ENCODE results near the gene DAB2. TPM values are rescaled to one million over a fixed set of nuclear protein-coding genes. Genes with fewer than 3 reads are reported as not detected.

Gene DAB2
- total and polyA plus RNA-seq, 4 donors = 10.0 to 25.6 (median 16.1) TPM

GRCh38 chr5:39368116-39368515 is 56.7 kb downstream of the DAB2 start:
- Histone ChIP-seq H3K9ac (ENCODE audit: low read depth in 1 of 2, low read length in 2 of 2) (peak overlapping the region in 1 of 2 donors; percentile 67), H3K4me1 (ENCODE audit: control insufficient read depth in 4 of 4, insufficient read depth in 4 of 4, low read length in 3 of 4) (peaks cover 0 to 49% (median 23%) of the 10 kb centered on the region in 4 donors), H3K27me3 (ENCODE audit: control insufficient read depth in 4 of 4, insufficient read depth in 4 of 4, low read length in 3 of 4) (no peaks in the 10 kb centered on the region), H3K9me3 (ENCODE audit: control insufficient read depth in 4 of 4, low read length in 3 of 4) (no peaks in the 10 kb centered on the region), H3K36me3 (ENCODE audit: control insufficient read depth in 4 of 4, insufficient read depth in 3 of 4, low read depth in 1 of 4, low read length in 3 of 4) (no peaks in the 10 kb centered on the region), H3K4me3 (ENCODE audit: low read depth in 1 of 3, low read length in 3 of 3) (no peak overlapping the region), H3K27ac (ENCODE audit: low read depth in 1 of 2, low read length in 2 of 2) (peak overlapping the region; percentile 82 to 93)
- no peak for DNase-seq (ENCODE audit: low spot score)
- TF ChIP-seq GABPA (IDR thresholded peaks at IDR 0.05 in 1 of 2, conservative IDR thresholded peaks at IDR 0.05 in 1 of 2) = no peak
- TF ChIP-seq MAX (IDR thresholded peaks at IDR 0.05) = no peak
- no peak for TF ChIP-seq EGR1 (IDR thresholded peaks at IDR 0.05; ENCODE audit: low read depth in 2 of 2)
- TF ChIP-seq TAF1 (conservative IDR thresholded peaks at IDR 0.05) = no peak
- no peak for TF ChIP-seq NR2F2 (IDR thresholded peaks at IDR 0.05)
- no peak for TF ChIP-seq SP1 (IDR thresholded peaks at IDR 0.05)
- no peak for TF ChIP-seq FOXA2 (IDR thresholded peaks at IDR 0.05)
- no peak for TF ChIP-seq FOXA1 (IDR thresholded peaks at IDR 0.05)
- TF ChIP-seq CTCF (IDR thresholded peaks at IDR 0.05; ENCODE audit: low read depth, low read length, missing input control) = no peak
- TF ChIP-seq REST (IDR thresholded peaks at IDR 0.05) = no peak
- no peak for TF ChIP-seq ZBTB33 (IDR thresholded peaks at IDR 0.05)
- TF ChIP-seq YY1 (IDR thresholded peaks at IDR 0.05) = no peak
- no peak for TF ChIP-seq HNF4A (conservative IDR thresholded peaks at IDR 0.05)
- WGBS = 47% methylated on average over 4 of the region's 4 CpGs

- Histone ChIP-seq H3K9ac (ENCODE audit: low read depth in 1 of 2, low read length in 2 of 2) (no peak overlapping the region), H3K4me3 (ENCODE audit: low read depth in 1 of 3, low read length in 3 of 3) (no peak overlapping the region), H3K36me3 (ENCODE audit: control insufficient read depth in 4 of 4, insufficient read depth in 3 of 4, low read depth in 1 of 4, low read length in 3 of 4) (no peaks in the 10 kb centered on the region), H3K9me3 (ENCODE audit: control insufficient read depth in 4 of 4, low read length in 3 of 4) (no peaks in the 10 kb centered on the region), H3K27ac (ENCODE audit: low read depth in 1 of 2, low read length in 2 of 2) (peak overlapping the region in 1 of 2 donors; percentile 93), H3K4me1 (ENCODE audit: control insufficient read depth in 4 of 4, insufficient read depth in 4 of 4, low read length in 3 of 4) (peaks cover 0 to 47% (median 23%) of the 10 kb centered on the region in 4 donors), H3K27me3 (ENCODE audit: control insufficient read depth in 4 of 4, insufficient read depth in 4 of 4, low read length in 3 of 4) (no peaks in the 10 kb centered on the region)
- DNase-seq (ENCODE audit: low spot score) = no peak
- TF ChIP-seq YY1 (IDR thresholded peaks at IDR 0.05) = no peak
- TF ChIP-seq JUND (IDR thresholded peaks at IDR 0.05) = no peak
- no peak for TF ChIP-seq FOXA1 (IDR thresholded peaks at IDR 0.05)
- no peak for TF ChIP-seq NR2F2 (IDR thresholded peaks at IDR 0.05)
- TF ChIP-seq REST (IDR thresholded peaks at IDR 0.05) = no peak
- no peak for TF ChIP-seq EGR1 (IDR thresholded peaks at IDR 0.05; ENCODE audit: low read depth in 2 of 2)
- TF ChIP-seq HNF4A (conservative IDR thresholded peaks at IDR 0.05) = no peak
- TF ChIP-seq ATF3 (IDR thresholded peaks at IDR 0.05) = no peak
- TF ChIP-seq FOXA2 (IDR thresholded peaks at IDR 0.05) = no peak
- TF ChIP-seq RAD21 (IDR thresholded peaks at IDR 0.05) = no peak
- no peak for TF ChIP-seq SP1 (IDR thresholded peaks at IDR 0.05)
- WGBS = 81% methylated on average over 3 of the region's 3 CpGs
Measured at GRCh38 chr5:39367711-39368110, 57.1 kb downstream of the DAB2 start.

All from liver (tissue), 9 donors.